PC-3 (cell line): ENCODE data around the gene COL1A2. TPM values are rescaled to one million over a fixed set of nuclear protein-coding genes. Genes with fewer than 3 reads are reported as not detected.

Source experiments
- ATAC-seq: fragments of 200-7000 bp; cut with Tn5 transposase; 2 replicates; pipeline ENCODE4 v1.9.1; 2020; ENCODE audit warnings: mild to moderate bottlenecking, moderate library complexity
- BruUV-seq: library from RNA; stranded (reverse); fragments of 400-500 nt; replicated peaks from 2 replicates; lab custom pipeline; 2021; lab: Mats Ljungman, UMichigan
- CTCF ChIA-PET: fragments of 300-600 bp; sonication (Branson Sonifier 250); formaldehyde crosslinking; loops from one replicate; lab custom pipeline; 2022; ENCODE audit warnings: antibody characterized with exemption; lab: Charles Lee
- POLR2A ChIA-PET: fragments of 300-600 bp; sonication (Branson Sonifier 250); formaldehyde crosslinking; loops from one replicate; lab custom pipeline; 2022; ENCODE audit warnings: antibody characterized with exemption; ENCODE audit not compliant: unreplicated experiment; lab: Charles Lee
- DNase-seq: peaks from one replicate; pipeline ENCODE4 v3.0.0-alpha.2; 2015
- H2AFZ ChIP-seq: fragments of 300-600 bp; sonication (generic); 2 replicates; pipeline ENCODE4 v1.6.0; 2016; ENCODE audit warnings: antibody characterized with exemption, low read length
- H3F3A ChIP-seq: fragments of 300-600 bp; sonication (generic); one replicate; pipeline ENCODE4 v1.6.0; 2017; ENCODE audit warnings: antibody characterized with exemption, low read length, control low read depth, mild to moderate bottlenecking; ENCODE audit not compliant: unreplicated experiment
- H3K27ac ChIP-seq: fragments of 300-600 bp; sonication (generic); 2 replicates; pipeline ENCODE4 v1.5.1; 2016; ENCODE audit warnings: mild to moderate bottlenecking, low read length
- H3K27me3 ChIP-seq: fragments of 300-600 bp; sonication (generic); 2 replicates; pipeline ENCODE4 v1.6.1; 2016; ENCODE audit warnings: low read length, mixed read lengths
- H3K36me3 ChIP-seq: fragments of 300-600 bp; sonication (generic); 2 replicates; pipeline ENCODE4 v1.6.1; 2016; ENCODE audit warnings: low read depth, mixed run types, low read length, mixed read lengths
- H3K4me1 ChIP-seq: fragments of 300-600 bp; sonication (generic); 2 replicates; pipeline ENCODE4 v1.5.1; 2016; ENCODE audit warnings: low read length; ENCODE audit not compliant: insufficient read depth
- H3K4me2 ChIP-seq: fragments of 300-600 bp; sonication (generic); 2 replicates; pipeline ENCODE4 v1.6.0; 2016; ENCODE audit warnings: low read length
- H3K4me3 ChIP-seq: fragments of 300-600 bp; sonication (generic); 2 replicates; pipeline ENCODE4 v1.5.1; 2016; ENCODE audit warnings: mild to moderate bottlenecking, low read length, mixed read lengths
- H3K79me2 ChIP-seq: fragments of 300-600 bp; sonication (generic); 2 replicates; pipeline ENCODE4 v1.6.1; 2017; ENCODE audit warnings: low read length, mixed read lengths
- H3K9ac ChIP-seq: fragments of 300-600 bp; sonication (generic); 2 replicates; pipeline ENCODE4 v1.6.0; 2016; ENCODE audit warnings: mild to moderate bottlenecking, low read length
- H3K9me2 ChIP-seq: fragments of 300-600 bp; sonication (generic); replicated peaks from 2 replicates; pipeline ENCODE4 v1.6.1; 2016; ENCODE audit warnings: mixed run types, low read length, mixed read lengths
- H3K9me3 ChIP-seq: fragments of 300-600 bp; sonication (generic); 2 replicates; pipeline ENCODE4 v1.6.1; 2016; ENCODE audit warnings: low read length, mixed read lengths
- H4K20me1 ChIP-seq: fragments of 300-600 bp; sonication (generic); 2 replicates; pipeline ENCODE4 v1.6.1; 2016; ENCODE audit warnings: low read length, mixed read lengths
- EZH2 ChIP-seq: fragments of 300-600 bp; sonication (generic); IDR thresholded peaks from one replicate; pipeline ENCODE4 v1.6.1; 2017; ENCODE audit warnings: antibody characterized with exemption, mild to moderate bottlenecking, low read length; ENCODE audit not compliant: unreplicated experiment
- EZH2phosphoT487 ChIP-seq: fragments of 300-600 bp; sonication (generic); IDR thresholded peaks from 2 replicates; pipeline ENCODE4 v1.6.1; 2018; ENCODE audit warnings: mild to moderate bottlenecking, antibody characterized with exemption, low read length, borderline replicate concordance
- intact Hi-C: fragments of 100-400 bp; cut with micrococcal nuclease; formaldehyde crosslinking; loops from 2 replicates; pipeline ENCODE4 v1.9.0; 2023
- total RNA-seq: library from RNA; depleted of rRNA; stranded (reverse); fragments of >200 nt; gene quantifications from 2 replicates; pipeline ENCODE4 v1.2.3, GENCODE V29; 2014
- TF ChIP-seq, protein P1 (sequence below): fragments of 300-600 bp; sonication (generic); conservative IDR thresholded peaks from 2 replicates; pipeline ENCODE4 v1.5.1; 2017; ENCODE audit warnings: antibody characterized with exemption, low read depth, mild to moderate bottlenecking, low read length

Gene COL1A2
- total RNA-seq, 1 experiment from 2014 or later: not detected

DNA sequence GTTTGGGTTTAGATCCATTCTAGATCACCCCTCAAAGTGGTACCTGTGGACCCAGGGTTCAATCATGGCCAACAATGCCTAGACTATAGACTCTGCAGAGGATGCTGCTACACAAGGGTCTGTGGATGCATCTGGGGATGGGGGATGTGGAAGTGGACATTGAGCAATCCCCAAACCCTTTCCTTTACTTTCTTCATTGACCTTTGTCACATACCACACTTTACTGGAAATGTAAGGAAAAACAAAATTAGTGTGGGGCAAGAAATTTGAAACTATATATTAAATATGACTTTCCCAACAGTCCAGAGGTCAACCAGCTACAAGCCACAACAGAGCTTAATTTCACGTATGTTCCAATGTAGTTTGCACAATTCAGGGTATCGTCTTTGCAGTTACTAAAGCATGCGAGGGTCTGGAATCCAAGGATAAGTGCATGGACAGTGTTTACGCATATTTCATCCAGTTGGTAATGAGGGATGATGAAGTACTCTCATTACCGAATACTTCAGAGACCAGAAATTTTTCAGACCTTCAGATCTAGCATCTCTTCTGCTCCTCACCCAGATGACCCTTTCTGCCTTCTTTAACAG, 81.7 kb downstream of the COL1A2 start:
- ChIA-PET POLR2A (no interaction called here), CTCF (no interaction called here)
- no TSS peak for BruUV-seq
- H3K4me3 ChIP-seq: no peak overlapping the region
- DNase-seq (no peak), ATAC-seq (no peak)
- peaks cover 5% of the 10 kb centered on the region for H3K9me3 ChIP-seq
- no peaks in the 10 kb centered on the region; the same call in 1 of the 2 replicates for H3K36me3 ChIP-seq
- no peaks in the 10 kb centered on the region for H3K4me1 ChIP-seq
- H3K27ac ChIP-seq: no peak overlapping the region
- no peaks in the 10 kb centered on the region for H3K27me3 ChIP-seq
- TF ChIP-seq, protein P1, sequence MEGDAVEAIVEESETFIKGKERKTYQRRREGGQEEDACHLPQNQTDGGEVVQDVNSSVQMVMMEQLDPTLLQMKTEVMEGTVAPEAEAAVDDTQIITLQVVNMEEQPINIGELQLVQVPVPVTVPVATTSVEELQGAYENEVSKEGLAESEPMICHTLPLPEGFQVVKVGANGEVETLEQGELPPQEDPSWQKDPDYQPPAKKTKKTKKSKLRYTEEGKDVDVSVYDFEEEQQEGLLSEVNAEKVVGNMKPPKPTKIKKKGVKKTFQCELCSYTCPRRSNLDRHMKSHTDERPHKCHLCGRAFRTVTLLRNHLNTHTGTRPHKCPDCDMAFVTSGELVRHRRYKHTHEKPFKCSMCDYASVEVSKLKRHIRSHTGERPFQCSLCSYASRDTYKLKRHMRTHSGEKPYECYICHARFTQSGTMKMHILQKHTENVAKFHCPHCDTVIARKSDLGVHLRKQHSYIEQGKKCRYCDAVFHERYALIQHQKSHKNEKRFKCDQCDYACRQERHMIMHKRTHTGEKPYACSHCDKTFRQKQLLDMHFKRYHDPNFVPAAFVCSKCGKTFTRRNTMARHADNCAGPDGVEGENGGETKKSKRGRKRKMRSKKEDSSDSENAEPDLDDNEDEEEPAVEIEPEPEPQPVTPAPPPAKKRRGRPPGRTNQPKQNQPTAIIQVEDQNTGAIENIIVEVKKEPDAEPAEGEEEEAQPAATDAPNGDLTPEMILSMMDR: no peak
- TF ChIP-seq EZH2phosphoT487: no peak
- no peak for TF ChIP-seq EZH2
- H2AFZ ChIP-seq: no peak overlapping the region
- H3K4me2 ChIP-seq: no peak overlapping the region
- no peaks in the 10 kb centered on the region for H3K9me2 ChIP-seq
- H4K20me1 ChIP-seq: no peaks in the 10 kb centered on the region
- intact Hi-C loops: no loop called here
- H3K79me2 ChIP-seq: no peaks in the 10 kb centered on the region
- H3F3A ChIP-seq: no peaks in the 10 kb centered on the region
- H3K9ac ChIP-seq: no peak overlapping the region

DNA sequence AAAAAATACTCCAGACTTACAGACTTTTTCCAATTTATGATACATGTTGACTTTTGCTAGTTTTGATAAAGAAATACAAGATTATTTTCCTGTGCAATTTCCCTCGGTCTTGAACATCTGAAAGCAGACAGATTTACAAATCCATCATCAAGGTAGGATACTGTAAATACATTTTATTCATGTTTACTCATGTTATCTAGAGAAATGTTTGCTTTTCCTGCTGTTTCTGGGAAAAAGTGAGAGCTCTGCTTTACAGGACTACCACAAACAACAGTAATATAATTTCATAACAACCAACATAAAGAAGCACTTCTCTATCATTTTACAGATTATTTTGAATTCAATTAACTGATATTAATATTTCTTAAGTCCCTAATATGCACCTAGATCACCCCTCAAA, 83.2 kb downstream of the COL1A2 start:
- POLR2A ChIA-PET: no interaction called here
- Histone ChIP-seq H3K36me3 (no peaks in the 10 kb centered on the region), H2AFZ (no peak overlapping the region), H3K27ac (no peak overlapping the region), H3K4me2 (no peak overlapping the region), H4K20me1 (no peaks in the 10 kb centered on the region), H3K4me1 (no peaks in the 10 kb centered on the region), H3K4me3 (no peak overlapping the region), H3K9me2 (no peaks in the 10 kb centered on the region), H3K27me3 (no peaks in the 10 kb centered on the region), H3K9ac (no peak overlapping the region), H3K79me2 (no peaks in the 10 kb centered on the region), H3K9me3 (no peaks in the 10 kb centered on the region), H3F3A (no peaks in the 10 kb centered on the region)
- DNase-seq: no peak
- CTCF ChIA-PET: no interaction called here
- no peak for ATAC-seq
- BruUV-seq: no TSS peak
- no peak for TF ChIP-seq EZH2
- TF ChIP-seq, protein P1: no peak
- TF ChIP-seq EZH2phosphoT487: no peak
- intact Hi-C loops: no loop called here

DNA sequence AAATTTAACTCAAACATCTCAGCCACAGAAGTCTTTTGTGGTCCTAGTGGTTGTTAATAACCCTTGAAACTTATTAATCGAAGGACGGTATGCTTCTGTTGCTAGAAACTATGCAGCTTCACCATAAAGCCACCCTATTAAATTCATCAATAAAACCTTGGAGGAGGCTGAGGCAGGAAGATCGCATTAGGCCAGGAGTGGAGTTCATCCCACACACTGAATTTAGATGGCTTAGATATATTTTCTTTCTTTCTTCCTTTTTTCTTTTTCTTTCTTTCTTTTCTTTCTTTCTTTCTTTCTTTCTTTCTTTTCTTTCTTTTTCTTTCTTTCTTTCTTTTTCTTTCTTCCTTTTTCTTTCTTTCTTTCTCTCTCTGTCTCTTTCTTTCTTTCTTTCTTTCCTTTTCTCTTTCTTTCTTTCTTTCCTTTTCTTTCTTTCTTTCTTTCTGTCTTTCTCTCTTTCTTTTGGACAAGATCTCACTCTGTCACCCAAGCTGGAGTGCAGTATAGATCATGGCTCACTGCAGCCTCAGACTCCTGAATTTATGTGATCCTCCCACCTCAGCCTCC, 84.0 kb downstream of the COL1A2 start:
- no peak for ATAC-seq
- H3F3A ChIP-seq: no peaks in the 10 kb centered on the region

More for the DNA sequence above, 84.0 kb downstream of the COL1A2 start:
- H2AFZ ChIP-seq: no peak overlapping the region
- H3K4me3 ChIP-seq: no peak overlapping the region
- intact Hi-C loops: no loop called here
- no peaks in the 10 kb centered on the region for H3K79me2 ChIP-seq
- no peak overlapping the region for H3K4me2 ChIP-seq
- no peaks in the 10 kb centered on the region for H3K9me3 ChIP-seq
- H3K4me1 ChIP-seq: no peaks in the 10 kb centered on the region
- ChIA-PET POLR2A (no interaction called here), CTCF (no interaction called here)
- no peaks in the 10 kb centered on the region for H3K27me3 ChIP-seq
- no peak for DNase-seq
- no peaks in the 10 kb centered on the region for H4K20me1 ChIP-seq
- no peak overlapping the region for H3K9ac ChIP-seq
- BruUV-seq: no TSS peak
- no peaks in the 10 kb centered on the region for H3K9me2 ChIP-seq
- H3K36me3 ChIP-seq: no peaks in the 10 kb centered on the region
- no peak overlapping the region for H3K27ac ChIP-seq
- no peak for TF ChIP-seq EZH2
- TF ChIP-seq, protein P1: no peak
- TF ChIP-seq EZH2phosphoT487: no peak
